Peyer's patch (tissue), 4 donors: ENCODE results near the gene USP44.

Experiments used
- CTCF ChIP-seq, 6 experiments: fragments of 450-650 bp in 4 of 6; fragments of 200-600 bp in 2 of 6; sonication (generic) in 1 of 6; IDR thresholded peaks; one replicate each; pipeline ENCODE4 v1.5.1; 2017 to 2019; ENCODE audit warnings: antibody characterized with exemption in 6 of 6, mild to moderate bottlenecking in 3 of 6, moderate library complexity in 1 of 6
- POLR2A ChIP-seq, 2 donors: fragments of 450-650 bp; IDR thresholded peaks; one replicate each; pipeline ENCODE4 v1.5.1; 2017; ENCODE audit warnings: antibody characterized with exemption in 2 of 2, mild to moderate bottlenecking in 2 of 2, moderate library complexity in 2 of 2

- no peak for TF ChIP-seq CTCF (IDR thresholded peaks at IDR 0.05)
- TF ChIP-seq POLR2A (IDR thresholded peaks at IDR 0.05), result no peak
Observed at GRCh38 chr12:95517246-95517645, 34.0 kb downstream of the USP44 start.
